Left lung (tissue), 14 donors: ENCODE measurements around the gene NAV1. TPM values are rescaled to one million over a fixed set of nuclear protein-coding genes. Genes with fewer than 3 reads are reported as not detected.

Source experiments
- ATAC-seq: fragments of 200-7000 bp; cut with Tn5 transposase; one replicate; pipeline ENCODE4 v1.9.1; 2020; ENCODE audit warnings: moderate library complexity
- DNase-seq, 4 donors: peaks; one replicate each; pipeline ENCODE4 v3.0.0-alpha.2; 2013 to 2020
- H3K27ac ChIP-seq, 2 donors: fragments of 200-600 bp; sonication (generic) in 1 of 2; one replicate each; pipeline versions ENCODE4 v1.5.0 to v1.8.0; 2020 to 2021
- H3K27me3 ChIP-seq, 2 donors: fragments of 200-600 bp; sonication (generic) in 1 of 2; one replicate each; pipeline versions ENCODE4 v1.5.0 to v1.8.0; 2020 to 2021
- H3K36me3 ChIP-seq, 2 donors: fragments of 200-600 bp; sonication (generic) in 1 of 2; one replicate each; pipeline versions ENCODE4 v1.5.0 to v1.8.0; 2020 to 2021
- H3K4me1 ChIP-seq, 2 donors: fragments of 200-600 bp; one replicate each; pipeline ENCODE4 v1.8.0; 2021
- H3K4me3 ChIP-seq, 2 donors: fragments of 200-600 bp; sonication (generic) in 1 of 2; one replicate each; pipeline versions ENCODE4 v1.5.0 to v1.8.0; 2020 to 2021; ENCODE audit warnings: mild to moderate bottlenecking in 1 of 2
- H3K9me3 ChIP-seq, 2 donors: fragments of 200-600 bp; sonication (generic) in 1 of 2; one replicate each; pipeline versions ENCODE4 v1.5.0 to v1.8.0; 2020 to 2021
- intact Hi-C, 2 donors: fragments of 100-400 bp; cut with DNase I; formaldehyde crosslinking; loops; one replicate each; pipeline versions ENCODE4 v1.11.2 to v1.14.2; 2022
- long read RNA-seq, 12 donors: library from polyadenylated mRNA in 2 of 12; unstranded in 2 of 12; transcript quantifications; one replicate each; pipeline ENCODE4 v2.0.0 and lab custom pipeline, GENCODE V29; 2019 to 2026
- polyA plus RNA-seq, 6 donors: library from polyadenylated mRNA; unstranded; fragments of 120-200 nt; gene quantifications; one replicate each; pipeline ENCODE4 v1.2.1, GENCODE V29; 2013; ENCODE audit not compliant: insufficient read length in 6 of 6
- total RNA-seq, 2 donors: library from RNA; stranded (reverse); fragmentation: NEBNext Ultra II Directional; extraction: Animal tissue kit (Norgen Biotek cat#: 25700); gene quantifications; one replicate each; pipeline ENCODE4 v1.2.1, GENCODE V29; 2021
- TF ChIP-seq, protein P1 (sequence below), 2 donors: fragments of 200-600 bp; sonication (generic) in 1 of 2; IDR thresholded peaks; one replicate each; pipeline versions ENCODE4 v1.5.0 to v1.8.0; 2021; ENCODE audit warnings: antibody characterized with exemption in 2 of 2
- donor health status: DM: no; HTN: yes; CAD: no.
- donor health status: DM: no; HTN: no; CAD: no.

NAV1 gene, protein sequence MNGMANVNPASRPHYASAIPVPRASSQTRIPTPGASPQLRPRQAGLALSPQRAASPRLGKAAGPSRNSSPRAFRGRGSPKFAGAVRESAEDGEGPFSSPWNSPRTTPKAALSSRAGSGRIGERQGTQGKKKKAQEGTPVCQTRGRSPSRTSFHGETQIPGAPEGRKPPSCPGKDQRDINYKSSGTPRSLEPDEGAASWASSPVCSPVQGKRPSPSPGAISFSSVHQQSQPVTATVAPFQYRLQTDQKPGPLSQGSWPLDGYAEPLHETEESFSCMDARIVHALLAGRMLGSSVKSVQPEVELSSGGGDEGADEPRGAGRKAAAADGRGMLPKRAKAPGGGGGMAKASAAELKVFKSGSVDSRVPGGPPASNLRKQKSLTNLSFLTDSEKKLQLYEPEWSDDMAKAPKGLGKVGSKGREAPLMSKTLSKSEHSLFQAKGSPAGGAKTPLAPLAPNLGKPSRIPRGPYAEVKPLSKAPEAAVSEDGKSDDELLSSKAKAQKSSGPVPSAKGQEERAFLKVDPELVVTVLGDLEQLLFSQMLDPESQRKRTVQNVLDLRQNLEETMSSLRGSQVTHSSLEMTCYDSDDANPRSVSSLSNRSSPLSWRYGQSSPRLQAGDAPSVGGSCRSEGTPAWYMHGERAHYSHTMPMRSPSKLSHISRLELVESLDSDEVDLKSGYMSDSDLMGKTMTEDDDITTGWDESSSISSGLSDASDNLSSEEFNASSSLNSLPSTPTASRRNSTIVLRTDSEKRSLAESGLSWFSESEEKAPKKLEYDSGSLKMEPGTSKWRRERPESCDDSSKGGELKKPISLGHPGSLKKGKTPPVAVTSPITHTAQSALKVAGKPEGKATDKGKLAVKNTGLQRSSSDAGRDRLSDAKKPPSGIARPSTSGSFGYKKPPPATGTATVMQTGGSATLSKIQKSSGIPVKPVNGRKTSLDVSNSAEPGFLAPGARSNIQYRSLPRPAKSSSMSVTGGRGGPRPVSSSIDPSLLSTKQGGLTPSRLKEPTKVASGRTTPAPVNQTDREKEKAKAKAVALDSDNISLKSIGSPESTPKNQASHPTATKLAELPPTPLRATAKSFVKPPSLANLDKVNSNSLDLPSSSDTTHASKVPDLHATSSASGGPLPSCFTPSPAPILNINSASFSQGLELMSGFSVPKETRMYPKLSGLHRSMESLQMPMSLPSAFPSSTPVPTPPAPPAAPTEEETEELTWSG (N-terminal part only)
- total RNA-seq = 10 to 100 TPM; 37.9 to 41.5 TPM
- 10 to 100 TPM; 20.2 to 28.7 (median 26.6) TPM for polyA plus RNA-seq
- long read RNA-seq, donor 1, partial matches to known transcripts = 7 of 10 reads
- long read RNA-seq, donor 1, other reads (novel, unspliced or antisense) = 0 of 10 reads
- long read RNA-seq, donor 2 = 0 reads
- long read RNA-seq, donor 3 = 0 reads
- long read RNA-seq, donor 4, partial matches to known transcripts = 0 of 1 reads
- long read RNA-seq, donor 4, other reads (novel, unspliced or antisense) = 1 of 1 reads
- long read RNA-seq, donor 5 = 0 reads
- long read RNA-seq, donor 6, partial matches to known transcripts = 5 of 5 reads
- long read RNA-seq, donor 6, other reads (novel, unspliced or antisense) = 0 of 5 reads
- long read RNA-seq, donor 7 = 0 reads
- long read RNA-seq, donor 8, full-length matches to known transcripts = 3 of 10 reads
- long read RNA-seq, donor 8, partial matches to known transcripts = 7 of 10 reads
- long read RNA-seq, donor 8, other reads (novel, unspliced or antisense) = 0 of 10 reads
- long read RNA-seq, donor 9 = 0 reads
- long read RNA-seq, donor 10, partial matches to known transcripts = 2 of 3 reads
- long read RNA-seq, donor 10, other reads (novel, unspliced or antisense) = 1 of 3 reads
- long read RNA-seq, donor 11, partial matches to known transcripts = 95 of 96 reads
- long read RNA-seq, donor 11, other reads (novel, unspliced or antisense) = 0 of 96 reads
- long read RNA-seq, donor 12, partial matches to known transcripts = 0 of 1 reads
- long read RNA-seq, donor 12, other reads (novel, unspliced or antisense) = 0 of 1 reads

DNA sequence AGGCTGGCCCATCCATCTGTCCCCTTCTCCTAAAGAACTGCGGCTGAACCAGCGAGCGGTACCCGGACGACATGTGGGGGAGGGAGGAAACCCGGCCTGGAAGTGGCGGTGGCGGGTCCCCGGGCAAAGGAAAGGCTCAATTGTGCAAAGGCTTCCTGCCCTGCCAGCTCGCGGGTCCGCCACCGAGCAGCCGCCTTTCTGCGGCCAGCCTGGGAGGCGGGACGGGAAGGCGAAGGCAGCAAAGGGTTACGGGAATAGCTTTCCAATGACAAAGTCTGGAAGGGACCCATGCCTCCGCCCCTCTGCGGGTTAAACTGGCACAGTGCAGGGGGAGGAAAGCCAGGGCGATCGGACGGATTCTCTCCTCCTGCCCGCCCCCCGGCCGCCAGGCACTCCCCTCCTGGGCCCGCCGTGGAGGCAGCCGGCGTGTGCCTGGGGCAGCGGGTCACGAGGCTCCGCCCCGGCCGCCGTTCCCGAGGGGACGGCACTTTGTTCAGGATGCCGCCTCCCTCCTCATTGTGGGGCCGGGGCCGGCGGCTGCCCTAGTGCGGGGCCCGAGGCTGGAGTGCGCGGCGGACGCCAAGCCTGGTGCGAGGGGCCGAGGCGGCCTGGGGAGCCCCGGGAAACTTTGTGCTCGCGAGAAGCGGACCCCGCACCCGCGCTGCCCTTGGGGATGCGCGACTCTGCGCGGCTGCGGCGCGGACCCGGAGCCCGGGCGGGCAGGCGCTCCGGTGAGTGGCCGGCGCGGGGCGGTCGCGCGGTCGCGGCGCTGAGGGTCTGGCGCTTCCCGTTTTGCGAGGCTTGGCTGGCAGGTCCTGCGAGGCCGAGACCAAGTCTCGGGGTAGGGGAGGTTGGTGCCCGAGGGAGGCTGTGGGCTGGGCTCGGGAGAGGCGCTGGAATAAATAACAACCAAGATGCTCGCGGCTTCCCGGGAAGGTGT is at the start of gene NAV1:
Gene NAV1 (plus strand): TSS at position 516 of the 940 bp plus-strand sequence. CDS start 83,758 bp downstream, outside the sequence.
- H3K36me3 ChIP-seq = no peaks in the 10 kb centered on the region
- DNase-seq = peak; percentile 57 to 89 (median 70)
- TF ChIP-seq, protein P1, sequence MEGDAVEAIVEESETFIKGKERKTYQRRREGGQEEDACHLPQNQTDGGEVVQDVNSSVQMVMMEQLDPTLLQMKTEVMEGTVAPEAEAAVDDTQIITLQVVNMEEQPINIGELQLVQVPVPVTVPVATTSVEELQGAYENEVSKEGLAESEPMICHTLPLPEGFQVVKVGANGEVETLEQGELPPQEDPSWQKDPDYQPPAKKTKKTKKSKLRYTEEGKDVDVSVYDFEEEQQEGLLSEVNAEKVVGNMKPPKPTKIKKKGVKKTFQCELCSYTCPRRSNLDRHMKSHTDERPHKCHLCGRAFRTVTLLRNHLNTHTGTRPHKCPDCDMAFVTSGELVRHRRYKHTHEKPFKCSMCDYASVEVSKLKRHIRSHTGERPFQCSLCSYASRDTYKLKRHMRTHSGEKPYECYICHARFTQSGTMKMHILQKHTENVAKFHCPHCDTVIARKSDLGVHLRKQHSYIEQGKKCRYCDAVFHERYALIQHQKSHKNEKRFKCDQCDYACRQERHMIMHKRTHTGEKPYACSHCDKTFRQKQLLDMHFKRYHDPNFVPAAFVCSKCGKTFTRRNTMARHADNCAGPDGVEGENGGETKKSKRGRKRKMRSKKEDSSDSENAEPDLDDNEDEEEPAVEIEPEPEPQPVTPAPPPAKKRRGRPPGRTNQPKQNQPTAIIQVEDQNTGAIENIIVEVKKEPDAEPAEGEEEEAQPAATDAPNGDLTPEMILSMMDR (IDR thresholded peaks at IDR 0.05) = no peak
- peak within 1 kb of the TSS; percentile 77 to 78 for H3K27ac ChIP-seq
- peak; percentile 70 for ATAC-seq
- peaks cover 0 to 37% of the 10 kb centered on the region in 2 donors for H3K27me3 ChIP-seq
- intact Hi-C loops = no loop called here
- H3K4me3 ChIP-seq = peak within 1 kb of the TSS; percentile 54 to 58
- no peaks in the 10 kb centered on the region for H3K9me3 ChIP-seq
- H3K4me1 ChIP-seq = peaks cover 26 to 92% of the 10 kb centered on the region in 2 donors

DNA sequence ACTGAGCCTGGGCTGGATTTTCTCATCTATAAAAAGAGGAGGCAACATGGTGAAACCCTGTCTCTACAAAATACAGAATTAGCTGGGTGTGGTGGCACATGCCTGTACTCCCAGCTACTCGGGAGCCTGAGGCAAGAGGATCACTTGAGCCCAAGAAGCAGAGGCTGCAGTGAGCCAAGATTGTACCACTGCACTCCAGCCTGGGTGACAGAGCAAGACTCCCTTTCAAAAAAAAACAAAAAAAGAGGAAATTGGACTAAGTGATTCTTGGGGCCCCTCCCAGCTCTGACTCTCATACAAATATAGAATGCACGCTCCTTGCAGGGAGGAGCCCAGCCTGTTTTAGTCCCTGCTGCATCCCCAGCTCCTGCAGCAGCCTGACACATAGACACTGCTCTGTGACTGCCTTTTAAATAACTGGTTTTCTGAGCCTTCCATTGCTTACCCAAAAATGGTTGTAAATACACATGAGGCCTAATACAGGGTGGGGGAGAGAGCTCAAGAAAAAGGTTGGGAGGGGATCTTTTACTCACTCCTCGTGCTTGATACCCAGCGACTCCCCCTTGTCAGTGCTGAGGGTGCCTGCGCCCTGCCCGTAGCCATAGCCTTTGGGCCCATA is 49.2 kb upstream of the NAV1 start:
- DNase-seq (no peak), ATAC-seq (peak; percentile 39)
- H3K36me3 ChIP-seq = peaks cover 0 to 76% of the 10 kb centered on the region in 2 donors
- H3K4me3 ChIP-seq = no peak overlapping the region
- TF ChIP-seq, protein P1 (IDR thresholded peaks at IDR 0.05) = no peak
- H3K27ac ChIP-seq = peak overlapping the region; percentile 39 to 68
- H3K9me3 ChIP-seq = no peaks in the 10 kb centered on the region
- intact Hi-C loops = no loop called here
- no peaks in the 10 kb centered on the region for H3K27me3 ChIP-seq
- H3K4me1 ChIP-seq = peaks cover 41 to 74% of the 10 kb centered on the region in 2 donors

DNA sequence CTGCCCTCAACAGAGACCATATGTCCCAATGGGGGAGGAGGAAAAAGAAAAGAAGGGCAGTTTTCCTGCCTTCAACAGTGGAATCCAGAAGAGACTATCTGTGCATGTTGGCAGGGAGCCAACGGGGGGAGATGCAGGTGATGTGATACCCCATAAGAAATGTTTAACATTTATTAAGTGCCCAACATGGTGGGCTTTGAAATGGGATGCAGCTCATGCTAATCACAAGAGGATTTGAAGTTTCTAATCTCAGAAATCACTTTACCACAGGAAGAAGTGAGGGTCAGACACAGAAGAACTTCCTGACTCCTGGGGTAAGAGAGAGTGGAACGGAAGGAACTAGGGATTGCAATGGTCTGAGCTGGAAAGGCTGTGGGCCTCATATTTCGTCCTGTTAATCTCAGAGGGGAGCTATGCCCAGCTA is 48.2 kb upstream of the NAV1 start:
- no peaks in the 10 kb centered on the region for H3K9me3 ChIP-seq
- DNase-seq = no peak
- no peaks in the 10 kb centered on the region for H3K27me3 ChIP-seq
- TF ChIP-seq, protein P1 (IDR thresholded peaks at IDR 0.05) = no peak
- H3K27ac ChIP-seq = peak overlapping the region; percentile 39 to 68
- peaks cover 51 to 81% of the 10 kb centered on the region in 2 donors for H3K4me1 ChIP-seq
- H3K36me3 ChIP-seq = peaks cover 0 to 76% of the 10 kb centered on the region in 2 donors
- no peak overlapping the region for H3K4me3 ChIP-seq
- ATAC-seq = no peak
- intact Hi-C loops = no loop called here
